GM12878 (cell line): ENCODE results near the gene RNASEL. TPM values are rescaled to one million over a fixed set of nuclear protein-coding genes. Genes with fewer than 3 reads are reported as not detected.

ENCODE experiments used
- ASH2L ChIP-seq: fragments of 300-600, 200-600 bp; sonication (generic); IDR thresholded peaks from 2 replicates; pipeline ENCODE4 v1.6.1; 2017; ENCODE audit warnings: low read depth, mild to moderate bottlenecking, borderline replicate concordance
- BCLAF1 ChIP-seq: fragments of 450-650 bp; IDR thresholded peaks from 2 replicates; pipeline ENCODE4 v1.6.1; 2017; ENCODE audit warnings: antibody characterized with exemption, mild to moderate bottlenecking, moderate library complexity
- CUX1 ChIP-seq: IDR thresholded peaks from 2 replicates; pipeline ENCODE4 v1.6.1; 2012; ENCODE audit warnings: improper control_type of control experiment, low read depth, low read length; ENCODE audit not compliant: insufficient replicate concordance
- EED ChIP-seq: sonication (generic); IDR thresholded peaks from 2 replicates; pipeline ENCODE4 v1.6.1; 2016; ENCODE audit warnings: antibody characterized with exemption, low read depth
- ETV6 ChIP-seq, 2 experiments: fragments of 450-650 bp in 1 of 2; IDR thresholded peaks in 1 of 2; conservative IDR thresholded peaks in 1 of 2; 2 replicates each; pipeline ENCODE4 v1.6.1; 2014; ENCODE audit warnings: antibody characterized with exemption in 1 of 2, borderline replicate concordance in 1 of 2, low read depth in 1 of 2, mild to moderate bottlenecking in 1 of 2, moderate library complexity in 1 of 2
- EZH2 ChIP-seq: IDR thresholded peaks from 2 replicates; pipeline ENCODE4 v1.6.1; 2012; ENCODE audit warnings: low read depth, mild to moderate bottlenecking, control low read depth, inconsistent platforms, low read length, borderline replicate concordance; ENCODE audit not compliant: control insufficient read depth
- FOS ChIP-seq: IDR thresholded peaks from 3 replicates; pipeline ENCODE4 v1.6.1; 2011; ENCODE audit warnings: borderline replicate concordance; ENCODE audit not compliant: insufficient read length; ENCODE audit errors: extremely low read depth
- IKZF2 ChIP-seq, 2 experiments: fragments of 450-650 bp; IDR thresholded peaks; 2 replicates each; pipeline ENCODE4 v1.6.1; 2017; ENCODE audit warnings: mild to moderate bottlenecking in 2 of 2, moderate library complexity in 2 of 2
- NFYB ChIP-seq: IDR thresholded peaks from 2 replicates; pipeline ENCODE4 v1.6.1; 2011; ENCODE audit warnings: low read depth, mild to moderate bottlenecking, low read length, improper control_type of control experiment, moderate library complexity; ENCODE audit not compliant: insufficient read depth
- NR2F1 ChIP-seq: fragments of 450-650 bp; conservative IDR thresholded peaks from 2 replicates; pipeline ENCODE4 v1.6.1; 2017; ENCODE audit warnings: mild to moderate bottlenecking
- RAD21 ChIP-seq: IDR thresholded peaks from 2 replicates; pipeline ENCODE4 v1.6.1; 2011; ENCODE audit warnings: mild to moderate bottlenecking, low read depth, low read length, moderate library complexity; ENCODE audit not compliant: insufficient read depth
- TCF3 ChIP-seq: IDR thresholded peaks from 2 replicates; pipeline ENCODE4 v1.6.1; 2012; ENCODE audit warnings: low read depth, mild to moderate bottlenecking, low read length, borderline replicate concordance; ENCODE audit not compliant: insufficient read depth
- ZNF24 ChIP-seq: fragments of 450-650 bp; IDR thresholded peaks from 2 replicates; pipeline ENCODE4 v1.6.1; 2017; ENCODE audit warnings: antibody characterized with exemption, mild to moderate bottlenecking
- ZNF384 ChIP-seq: IDR thresholded peaks from 2 replicates; pipeline ENCODE4 v1.6.1; 2012; ENCODE audit warnings: low read depth, mild to moderate bottlenecking, low read length, improper control_type of control experiment, borderline replicate concordance
- ZNF592 ChIP-seq: fragments of 450-650 bp; IDR thresholded peaks from 2 replicates; pipeline ENCODE4 v1.6.1; 2017; ENCODE audit warnings: mild to moderate bottlenecking, moderate library complexity
- polyA plus RNA-seq, 11 experiments: library from polyadenylated mRNA; depleted of rRNA in 4 of 11; unstranded in 6 of 11; stranded (reverse) in 5 of 11; fragments of >200 nt; fragmentation: Nextera tagmentation in 4 of 11; fragmentation: Illumina TruSeq in 1 of 11; extraction: Ambion mirVana in 4 of 11; extraction: Trizol in 1 of 11; gene quantifications; 1 replicate in 1 of 11; 2 replicates in 10 of 11; pipeline versions ENCODE4 v1.2.1 to v1.2.3, GENCODE V29; 2011 to 2016; ENCODE audit warnings: inconsistent platforms in 2 of 11, missing spikeins in 2 of 11, low read depth in 1 of 11
- total RNA-seq, 4 experiments: library from RNA; depleted of rRNA in 3 of 4; stranded (reverse); fragments of >200 nt in 3 of 4; fragmentation: Illumina TruSeq in 1 of 4; extraction: Trizol in 1 of 4; gene quantifications; 2 replicates each; pipeline versions ENCODE4 v1.2.1 to v1.2.3, GENCODE V29; 2013 to 2021

Gene RNASEL
- total and polyA plus RNA-seq, 10 of the 15 experiments (the other 5 are each of a cell fraction or from before 2014, with no cell fraction given), result 3.0 to 10.8 (median 5.0) TPM

- TF ChIP-seq CUX1 (no peak), FOS (no peak), ASH2L (no peak), IKZF2 (IDR thresholded peaks at IDR 0.05) (peak; percentile 94 to 96), ZNF24 (0 out of 2 replicates have a peak, but pooled peaks have one; percentile 12), TCF3 (no peak), RAD21 (no peak), ZNF384 (no peak), ZNF592 (no peak), NR2F1 (peak; percentile 67), ETV6 (conservative IDR thresholded peaks at IDR 0.05 in 1 of 2, IDR thresholded peaks at IDR 0.05 in 1 of 2; ENCODE audit: borderline replicate concordance in 1 of 2, low read depth in 1 of 2) (peak in 1 of 2 experiments; percentile 45; a peak in 1 of 4 replicates), EZH2 (no peak), EED (peak; percentile 96), BCLAF1 (no peak), NFYB (no peak)
Observed at GRCh38 chr1:182617734-182618351, 28.8 kb upstream of the RNASEL start (continued).
